GM21717 (cell line): ENCODE data around the gene APOA5.
"Not testable (repeated sequence)": the region's sequence is repeated elsewhere in the genome, so short reads cannot be mapped to it uniquely, and the experiment has no call there.

Experiments used
- ATAC-seq: cut with Tn5 transposase; IDR thresholded peaks from one replicate; pipeline ENCODE4 v1.9.1; 2021; ENCODE audit warnings: mild to moderate bottlenecking, moderate library complexity; ENCODE audit not compliant: unreplicated experiment

APOA5 gene

DNA sequence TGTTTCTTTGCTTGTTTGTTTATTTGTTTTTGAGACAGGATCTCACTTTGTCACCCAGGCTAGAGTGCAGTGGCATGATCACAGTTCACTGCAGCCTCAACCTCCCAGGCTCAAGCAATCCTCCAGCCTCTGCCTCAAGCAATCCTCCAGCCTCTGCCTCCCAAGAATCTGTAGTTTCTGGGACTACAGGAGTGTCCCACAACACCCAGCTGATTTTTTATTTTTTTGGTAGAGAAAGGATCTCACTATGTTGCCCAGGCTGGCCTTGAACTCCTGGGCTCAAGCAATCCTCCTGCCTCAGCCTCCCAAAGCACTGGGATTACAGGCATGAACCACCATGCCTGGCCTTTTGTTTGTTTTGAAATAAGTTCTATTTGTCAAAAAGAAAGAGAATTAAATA lies 10.0 kb upstream of the APOA5 start:
- ATAC-seq, result not testable (repeated sequence)

DNA sequence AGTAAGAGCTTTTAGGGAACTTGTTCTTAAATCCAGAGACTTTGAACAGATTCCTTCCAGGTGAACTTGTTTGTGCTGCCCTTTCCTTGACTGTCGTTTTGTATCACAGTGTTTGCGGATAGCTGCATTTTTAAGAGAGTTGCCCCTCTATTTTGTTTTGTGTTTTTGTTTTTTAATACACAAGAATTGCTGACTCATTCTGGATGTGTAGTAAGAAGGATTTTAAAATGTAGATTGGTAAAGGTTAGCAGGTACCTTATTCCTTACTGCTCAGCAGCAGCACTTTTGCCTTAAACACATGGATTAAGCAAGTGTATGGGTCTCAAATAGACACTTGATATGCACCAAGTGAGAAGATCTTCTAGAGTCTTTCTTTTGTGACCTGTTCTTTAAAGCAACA lies 8.9 kb upstream of the APOA5 start:
- ATAC-seq, result no peak

GRCh38 chr11:116798368-116798767 lies 6.7 kb upstream of the APOA5 start:
- ATAC-seq, result no peak

GRCh38 chr11:116797816-116798215 lies 6.1 kb upstream of the APOA5 start:
- no peak for ATAC-seq

- ATAC-seq, result no peak
Measured at GRCh38 chr11:116796548-116796947, 4.9 kb upstream of the APOA5 start.

- no peak for ATAC-seq
Measured at GRCh38 chr11:116794851-116795250, 3.2 kb upstream of the APOA5 start.

GRCh38 chr11:116793772-116794097 lies 2.1 kb upstream of the APOA5 start:
- no peak for ATAC-seq

- no peak for ATAC-seq
Measured at GRCh38 chr11:116792869-116793771, 1.4 kb upstream of the APOA5 start.

DNA sequence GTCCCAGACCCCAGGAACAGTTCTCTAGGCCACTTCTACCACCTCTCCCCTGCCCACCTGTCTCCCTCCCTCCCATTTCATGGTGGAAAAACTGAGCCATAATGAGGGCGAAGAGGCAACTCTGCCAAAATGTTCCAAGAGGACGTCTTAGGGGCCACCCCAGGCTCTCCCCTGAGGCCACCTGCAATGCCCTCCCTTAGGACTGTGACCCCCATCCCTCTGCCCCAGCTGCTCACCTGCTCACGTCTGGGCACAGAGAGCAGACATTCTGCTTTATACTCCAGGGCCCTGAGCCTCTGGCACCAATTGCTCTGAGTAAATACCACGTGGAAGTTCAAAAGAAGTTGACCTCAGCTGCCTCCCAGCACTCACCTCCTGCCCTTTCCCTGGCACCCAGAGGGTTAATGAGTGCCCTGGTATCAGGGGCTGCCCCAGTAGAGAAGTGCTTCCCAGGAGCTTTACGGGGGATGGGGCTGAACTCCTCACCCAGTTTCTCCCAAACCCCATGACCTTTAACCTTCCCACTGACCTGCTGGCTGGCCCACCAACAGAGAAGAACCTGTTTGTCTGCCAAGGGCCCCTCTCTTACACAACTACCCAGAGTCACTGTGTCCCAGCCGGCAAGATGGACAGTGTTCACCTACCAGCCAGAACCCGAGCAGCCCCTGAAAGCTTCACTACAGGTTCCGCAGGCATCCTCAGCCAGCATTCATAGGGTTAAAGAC lies 627 bp upstream of the APOA5 start:
- ATAC-seq, result no peak

DNA sequence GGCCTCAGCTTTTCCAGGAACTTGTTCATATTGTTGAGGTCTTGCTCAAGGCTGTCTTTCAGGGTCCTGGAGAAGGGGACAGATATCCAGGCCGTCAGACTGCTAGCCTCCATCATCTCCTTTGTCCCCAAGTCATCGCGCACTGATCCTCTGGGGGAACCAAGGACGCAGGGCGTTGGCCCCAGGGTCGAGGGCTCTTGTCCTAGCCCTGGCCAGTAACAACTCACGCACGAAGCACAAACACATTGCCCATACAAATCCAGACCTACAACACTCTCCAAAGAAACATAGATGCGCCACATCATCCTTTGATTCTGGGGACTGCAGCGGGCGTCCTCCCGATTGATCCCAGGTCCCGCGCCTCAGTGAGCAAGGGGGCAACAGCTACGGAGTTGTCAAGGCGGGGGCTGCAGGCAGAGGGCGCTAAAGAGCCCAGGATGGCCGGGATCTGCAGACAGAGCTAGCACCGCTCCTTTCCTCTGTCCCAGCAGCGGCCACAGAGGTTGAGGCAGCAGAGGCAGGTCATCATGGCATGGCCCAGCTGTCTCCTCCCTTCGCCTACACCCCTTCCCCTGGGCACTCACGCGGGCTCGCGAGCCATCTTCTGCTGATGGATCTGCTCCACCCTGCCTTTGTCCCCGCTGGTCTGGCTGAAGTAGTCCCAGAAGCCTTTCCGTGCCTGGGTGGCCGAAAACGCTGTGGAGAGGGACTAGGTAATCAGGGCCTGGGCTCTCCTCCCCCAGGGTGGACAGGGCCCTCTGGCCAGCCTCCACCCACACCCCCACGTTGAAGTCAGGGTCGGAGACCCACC lies 472 bp downstream of the APOA5 start:
- ATAC-seq, result no peak

GRCh38 chr11:116790167-116791001 lies 1.3 kb downstream of the APOA5 start:
- ATAC-seq, result no peak

DNA sequence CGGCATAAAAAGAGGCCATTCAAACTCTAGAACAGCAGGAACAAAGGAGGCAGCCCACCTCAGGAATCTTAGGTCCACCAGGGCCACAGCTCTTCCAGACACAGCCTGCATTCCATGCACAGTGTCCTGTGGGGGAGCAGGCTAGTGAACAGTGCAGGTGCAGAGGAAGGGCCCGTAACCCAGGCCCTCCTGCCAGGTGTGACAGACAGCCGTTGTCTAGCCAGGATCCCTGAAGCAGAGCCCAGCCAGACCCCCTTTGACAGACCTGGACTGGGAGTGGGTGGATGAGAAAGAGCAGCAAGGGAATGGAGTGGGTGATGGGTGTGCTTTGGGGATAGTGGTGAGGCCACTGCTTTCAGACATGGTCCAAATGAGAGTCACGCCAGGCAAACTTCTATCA lies 2.7 kb downstream of the APOA5 start:
- ATAC-seq, result no peak

GRCh38 chr11:116788534-116788933 lies 3.1 kb downstream of the APOA5 start:
- ATAC-seq, result no peak

DNA sequence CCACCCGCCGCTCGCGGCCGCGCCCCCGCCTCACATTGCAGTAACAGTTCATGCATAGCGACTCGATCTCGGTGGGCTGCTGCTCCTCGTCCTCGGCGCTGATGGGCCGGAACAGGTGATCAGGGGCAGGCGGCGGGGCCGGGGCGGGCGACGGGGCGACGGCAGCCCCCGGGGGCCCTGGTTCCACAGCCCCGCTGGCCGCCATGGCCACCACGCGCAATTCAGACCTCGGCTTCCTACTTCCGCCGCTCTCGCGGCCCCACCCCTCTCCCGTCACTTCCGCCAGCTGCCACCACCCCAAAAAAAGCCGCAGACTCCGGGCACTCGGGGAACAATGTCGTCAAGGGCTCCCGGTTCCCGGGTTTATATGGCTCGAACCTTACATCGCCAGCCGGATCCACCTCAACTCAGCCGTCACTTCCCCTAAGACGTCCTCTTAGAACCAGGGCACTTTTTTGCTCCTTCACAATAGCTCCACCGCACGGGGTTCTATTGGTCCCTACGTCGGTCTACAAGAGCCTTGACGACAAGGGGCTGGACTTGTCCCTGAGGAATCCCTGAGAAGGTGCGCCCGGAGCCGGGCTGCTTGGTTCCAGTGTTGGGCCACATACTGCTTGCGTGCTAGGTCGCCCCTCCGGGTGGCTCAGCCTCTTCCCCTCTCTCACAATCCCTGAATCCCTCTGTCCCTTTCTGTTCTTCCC lies 3.7 kb downstream of the APOA5 start, which contains the start of gene ZPR1:
Gene ZPR1, minus strand, starts transcription at position 238 of the 701 bp plus-strand sequence. Its CDS starts 33 bp downstream, at position 205.
- ATAC-seq, result peak; percentile 81

DNA sequence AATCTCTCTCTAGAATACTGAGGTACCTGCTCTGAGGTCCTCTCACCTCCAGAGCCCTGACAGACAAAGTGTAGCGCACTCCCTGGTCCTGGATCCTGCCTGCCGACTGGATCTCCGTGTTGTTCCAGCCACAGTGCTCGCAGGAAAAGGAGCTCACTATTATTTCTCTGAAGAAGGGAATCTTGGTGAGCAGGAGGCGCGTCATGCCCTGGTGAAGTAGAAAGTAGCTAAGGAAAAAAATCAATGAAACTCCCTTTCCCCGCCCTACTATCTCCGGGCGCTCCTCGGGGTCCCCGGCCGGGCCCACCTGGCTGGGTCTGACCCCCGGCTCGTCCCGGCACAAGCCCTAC lies 4.3 kb downstream of the APOA5 start:
- no peak for ATAC-seq

DNA sequence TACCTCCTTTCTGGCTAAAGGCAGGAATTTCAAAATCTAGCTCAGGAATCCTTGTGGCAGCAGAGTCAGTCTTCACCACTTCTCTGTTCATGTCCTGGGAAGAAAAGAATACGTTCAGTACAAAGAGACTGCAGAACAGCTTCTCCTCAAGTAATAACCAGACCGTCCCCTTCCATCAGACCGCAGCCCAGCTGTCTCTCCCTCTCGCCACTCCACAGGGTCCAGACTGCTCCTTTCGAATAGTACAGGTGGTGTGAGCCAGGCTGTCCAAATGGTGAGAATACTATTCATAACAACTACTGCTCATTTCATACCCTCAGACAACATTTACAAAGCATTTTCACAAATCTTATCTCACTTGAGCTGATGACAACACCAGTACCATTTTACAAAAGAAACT lies 4.7 kb downstream of the APOA5 start:
- no peak for ATAC-seq

DNA sequence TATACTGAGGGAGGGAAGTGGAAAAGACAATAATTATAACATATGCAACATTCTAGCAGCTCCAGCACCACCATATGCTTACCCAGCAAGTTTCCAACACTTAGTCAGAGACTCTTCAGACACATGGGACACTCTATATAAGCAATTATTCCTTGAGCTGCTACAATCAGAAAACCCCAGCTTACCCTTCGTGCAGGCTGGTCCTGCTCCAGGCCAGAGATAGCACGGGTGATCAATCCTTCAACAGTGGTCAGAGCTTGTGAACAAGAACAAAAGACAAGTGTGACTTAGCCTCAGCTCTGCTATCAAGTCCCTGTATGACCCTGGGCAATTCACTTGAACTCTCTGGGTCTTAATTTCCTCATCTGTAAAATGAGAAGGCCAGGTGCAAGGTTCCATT lies 5.4 kb downstream of the APOA5 start:
- ATAC-seq, result no peak

GRCh38 chr11:116782728-116783127 lies 9.0 kb downstream of the APOA5 start:
- ATAC-seq, result no peak

DNA sequence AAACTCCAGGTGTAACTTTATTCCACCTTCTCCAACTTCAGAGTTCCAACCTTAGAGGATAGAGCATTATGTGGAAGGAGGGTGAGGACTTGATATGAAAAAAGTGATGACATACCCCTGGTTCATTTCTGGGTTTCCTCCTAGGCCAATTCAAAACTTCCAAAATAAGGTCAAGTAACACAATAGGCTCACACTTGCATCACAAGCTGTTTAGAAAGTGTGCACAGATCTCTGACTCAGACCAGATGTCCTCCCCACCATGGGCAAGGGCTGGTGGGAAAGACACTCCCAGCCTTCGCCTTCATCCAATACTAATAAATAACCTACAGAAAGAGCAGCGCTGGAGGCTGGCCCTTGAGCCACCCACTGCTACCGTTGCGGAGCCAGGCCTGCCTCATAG lies 13.1 kb downstream of the APOA5 start:
- no peak for ATAC-seq

DNA sequence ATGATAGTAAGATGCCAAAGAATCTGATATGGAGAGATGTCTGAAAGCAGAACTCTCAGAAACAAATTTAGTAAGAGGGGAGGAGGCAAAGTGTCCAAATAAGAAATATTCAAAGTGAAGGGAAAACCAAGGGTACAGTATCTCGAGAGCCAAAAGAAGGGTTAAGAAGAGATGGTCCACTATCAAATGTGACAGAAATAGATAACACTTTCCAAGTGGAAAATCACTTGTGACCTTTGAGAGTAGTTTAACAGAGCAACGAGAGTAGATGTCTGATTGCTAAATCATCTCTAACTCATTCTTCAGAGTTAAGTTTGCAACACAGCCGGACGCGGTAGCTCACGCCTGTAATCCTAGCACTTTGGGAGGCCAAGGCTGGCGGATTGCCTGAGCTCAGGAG lies 14.6 kb downstream of the APOA5 start:
- ATAC-seq, result no peak
